ENCODE measurements around the gene RAB13.
A peak's percentile ranks its signal among the peaks of the same experiment; 100 is the strongest.
"Not testable (repeated sequence)": the region's sequence is repeated elsewhere in the genome, so short reads cannot be mapped to it uniquely, and the experiment has no call there.

RAB13 gene

GRCh38 chr1:153987621-153988020 lies 1.5 kb upstream of the RAB13 start:
- H3K36me3 ChIP-seq (ENCODE audit: insufficient read depth, low read length): peaks cover 6% of the 10 kb centered on the region
- peaks cover 26% of the 10 kb centered on the region for H3K4me1 ChIP-seq (ENCODE audit: insufficient read depth, low read length, poor library complexity, severe bottlenecking)
- no peak overlapping the region for H3K9ac ChIP-seq (ENCODE audit: low read depth, low read length, poor library complexity, severe bottlenecking)
- H4K20me1 ChIP-seq (ENCODE audit: insufficient read depth, low read length, poor library complexity, severe bottlenecking): peaks cover 18% of the 10 kb centered on the region
- H3K4me3 ChIP-seq (ENCODE audit: low read length, poor library complexity, severe bottlenecking): no peak overlapping the region
- H3K79me2 ChIP-seq (ENCODE audit: insufficient read depth, low read length): peaks cover 21% of the 10 kb centered on the region
- H3F3A ChIP-seq (ENCODE audit: low read depth): 0 out of 2 replicates have a peak, but pooled peaks cover 3% of the 10 kb centered on the region
- no peaks in the 10 kb centered on the region for H3K9me3 ChIP-seq (ENCODE audit: insufficient read depth, low read depth, low read length)
- H3K27me3 ChIP-seq (ENCODE audit: insufficient read depth, low read length, poor library complexity, severe bottlenecking): no peaks in the 10 kb centered on the region
- no peak overlapping the region for H3K4me2 ChIP-seq (ENCODE audit: low read depth, low read length, poor library complexity, severe bottlenecking)
- no peak overlapping the region for H2AFZ ChIP-seq (ENCODE audit: low read length)
- TF ChIP-seq EZH2phosphoT487 (IDR thresholded peaks at IDR 0.05; ENCODE audit: borderline replicate concordance) (no peak), CTCF (conservative IDR thresholded peaks at IDR 0.05; ENCODE audit: low read length) (no peak)
- H3K9me2 ChIP-seq (replicated peaks; ENCODE audit: low read depth, low read length): no peaks in the 10 kb centered on the region

- TF ChIP-seq EZH2phosphoT487 (IDR thresholded peaks at IDR 0.05; ENCODE audit: borderline replicate concordance) (no peak), CTCF (conservative IDR thresholded peaks at IDR 0.05; ENCODE audit: low read length) (no peak)
- Histone ChIP-seq H3K9me3 (ENCODE audit: insufficient read depth, low read depth, low read length) (no peaks in the 10 kb centered on the region), H3K36me3 (ENCODE audit: insufficient read depth, low read length) (no peaks in the 10 kb centered on the region), H3K4me2 (ENCODE audit: low read depth, low read length, poor library complexity, severe bottlenecking) (peak overlapping the region; percentile 96), H3F3A (ENCODE audit: low read depth) (0 out of 2 replicates have a peak, but pooled peaks cover 3% of the 10 kb centered on the region), H3K79me2 (ENCODE audit: insufficient read depth, low read length) (no peaks in the 10 kb centered on the region), H2AFZ (ENCODE audit: low read length) (peak overlapping the region; percentile 57; the same call in 1 of the 2 replicates), H4K20me1 (ENCODE audit: insufficient read depth, low read length, poor library complexity, severe bottlenecking) (no peaks in the 10 kb centered on the region), H3K4me3 (ENCODE audit: low read length, poor library complexity, severe bottlenecking) (peak overlapping the region; percentile 78), H3K9me2 (replicated peaks; ENCODE audit: low read depth, low read length) (no peaks in the 10 kb centered on the region), H3K9ac (ENCODE audit: low read depth, low read length, poor library complexity, severe bottlenecking) (peak overlapping the region; percentile 78), H3K27me3 (ENCODE audit: insufficient read depth, low read length, poor library complexity, severe bottlenecking) (no peaks in the 10 kb centered on the region), H3K4me1 (ENCODE audit: insufficient read depth, low read length, poor library complexity, severe bottlenecking) (peaks cover 14% of the 10 kb centered on the region)
Measured at GRCh38 chr1:153985341-153985912, 712 bp downstream of the RAB13 start.

- Histone ChIP-seq H3K36me3 (ENCODE audit: insufficient read depth, low read length) (no peaks in the 10 kb centered on the region), H3K9me3 (ENCODE audit: insufficient read depth, low read depth, low read length) (no peaks in the 10 kb centered on the region), H4K20me1 (ENCODE audit: insufficient read depth, low read length, poor library complexity, severe bottlenecking) (no peaks in the 10 kb centered on the region), H3K4me3 (ENCODE audit: low read length, poor library complexity, severe bottlenecking) (no peak overlapping the region), H3K79me2 (ENCODE audit: insufficient read depth, low read length) (no peaks in the 10 kb centered on the region), H3K4me1 (ENCODE audit: insufficient read depth, low read length, poor library complexity, severe bottlenecking) (peaks cover 14% of the 10 kb centered on the region), H3K27me3 (ENCODE audit: insufficient read depth, low read length, poor library complexity, severe bottlenecking) (no peaks in the 10 kb centered on the region), H3K9me2 (replicated peaks; ENCODE audit: low read depth, low read length) (no peaks in the 10 kb centered on the region), H2AFZ (ENCODE audit: low read length) (no peak overlapping the region), H3K4me2 (ENCODE audit: low read depth, low read length, poor library complexity, severe bottlenecking) (peak overlapping the region; percentile 96), H3K9ac (ENCODE audit: low read depth, low read length, poor library complexity, severe bottlenecking) (peak overlapping the region; percentile 78), H3F3A (ENCODE audit: low read depth) (0 out of 2 replicates have a peak, but pooled peaks cover 3% of the 10 kb centered on the region)
- TF ChIP-seq EZH2phosphoT487 (IDR thresholded peaks at IDR 0.05; ENCODE audit: borderline replicate concordance) (no peak), CTCF (conservative IDR thresholded peaks at IDR 0.05; ENCODE audit: low read length) (no peak)
Measured at GRCh38 chr1:153984123-153984894, 1.8 kb downstream of the RAB13 start.

DNA sequence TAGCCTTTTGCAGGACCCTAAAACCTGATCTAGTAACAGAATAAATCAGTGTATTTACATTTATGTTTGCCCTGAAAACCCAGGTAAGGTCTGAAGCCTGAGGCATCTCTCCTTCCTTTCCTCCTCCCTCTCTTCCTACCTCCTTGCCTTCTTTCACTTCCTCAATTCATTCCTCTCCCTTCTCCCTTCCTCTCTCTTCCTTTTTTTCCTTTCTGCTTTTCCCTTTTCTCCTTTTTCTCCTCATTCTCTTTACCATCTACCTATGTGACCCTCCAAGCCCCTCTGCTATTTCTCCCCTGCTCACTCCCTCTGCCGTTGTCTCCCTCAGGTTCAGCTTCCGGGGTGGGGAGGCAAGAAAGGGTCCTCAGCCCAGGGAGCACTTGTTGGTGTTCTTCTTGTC lies 4.4 kb downstream of the RAB13 start:
- H3F3A ChIP-seq (ENCODE audit: low read depth); H2AFZ ChIP-seq (ENCODE audit: low read length); H3K9ac ChIP-seq (ENCODE audit: low read depth, low read length, poor library complexity, severe bottlenecking); H3K27me3 ChIP-seq (ENCODE audit: insufficient read depth, low read length, poor library complexity, severe bottlenecking); H3K9me3 ChIP-seq (ENCODE audit: insufficient read depth, low read depth, low read length); H3K4me3 ChIP-seq (ENCODE audit: low read length, poor library complexity, severe bottlenecking); H3K79me2 ChIP-seq (ENCODE audit: insufficient read depth, low read length); H3K4me2 ChIP-seq (ENCODE audit: low read depth, low read length, poor library complexity, severe bottlenecking); H3K36me3 ChIP-seq (ENCODE audit: insufficient read depth, low read length); H3K9me2 ChIP-seq (replicated peaks; ENCODE audit: low read depth, low read length); H4K20me1 ChIP-seq (ENCODE audit: insufficient read depth, low read length, poor library complexity, severe bottlenecking): not testable (repeated sequence)
- peaks cover 21% of the 10 kb centered on the region for H3K4me1 ChIP-seq (ENCODE audit: insufficient read depth, low read length, poor library complexity, severe bottlenecking)

GRCh38 chr1:153979091-153979490 lies 7.0 kb downstream of the RAB13 start:
- Histone ChIP-seq H3K79me2 (ENCODE audit: insufficient read depth, low read length) (peaks cover 31% of the 10 kb centered on the region), H3K4me2 (ENCODE audit: low read depth, low read length, poor library complexity, severe bottlenecking) (peak overlapping the region; percentile 78), H3K4me1 (ENCODE audit: insufficient read depth, low read length, poor library complexity, severe bottlenecking) (peaks cover 21% of the 10 kb centered on the region)
- not testable (repeated sequence) for H3K9me2 ChIP-seq (replicated peaks; ENCODE audit: low read depth, low read length); H2AFZ ChIP-seq (ENCODE audit: low read length); H3K9me3 ChIP-seq (ENCODE audit: insufficient read depth, low read depth, low read length); H3F3A ChIP-seq (ENCODE audit: low read depth); H3K4me3 ChIP-seq (ENCODE audit: low read length, poor library complexity, severe bottlenecking); H3K27me3 ChIP-seq (ENCODE audit: insufficient read depth, low read length, poor library complexity, severe bottlenecking); H3K9ac ChIP-seq (ENCODE audit: low read depth, low read length, poor library complexity, severe bottlenecking); H4K20me1 ChIP-seq (ENCODE audit: insufficient read depth, low read length, poor library complexity, severe bottlenecking); H3K36me3 ChIP-seq (ENCODE audit: insufficient read depth, low read length)
